Measurements from ENCODE around the gene DPP3. TPM values are rescaled to one million over a fixed set of nuclear protein-coding genes. Genes with fewer than 3 reads are reported as not detected.

Gene DPP3
- total RNA-seq, 1 donor from 2014 or later, result 32.7 TPM

- DNase-seq (no peak), ATAC-seq (no peak)
- intact Hi-C loops (cut with DNase I), result no loop called here
- Histone ChIP-seq H3K27ac (peak overlapping the region; percentile 44), H3K9me3 (no peaks in the 10 kb centered on the region), H3K4me1 (peaks cover 15% of the 10 kb centered on the region), H3K4me3 (peak overlapping the region; percentile 97), H3K36me3 (peaks cover 25% of the 10 kb centered on the region), H3K27me3 (ENCODE audit: low read depth) (no peaks in the 10 kb centered on the region)
- TF ChIP-seq, protein P1, sequence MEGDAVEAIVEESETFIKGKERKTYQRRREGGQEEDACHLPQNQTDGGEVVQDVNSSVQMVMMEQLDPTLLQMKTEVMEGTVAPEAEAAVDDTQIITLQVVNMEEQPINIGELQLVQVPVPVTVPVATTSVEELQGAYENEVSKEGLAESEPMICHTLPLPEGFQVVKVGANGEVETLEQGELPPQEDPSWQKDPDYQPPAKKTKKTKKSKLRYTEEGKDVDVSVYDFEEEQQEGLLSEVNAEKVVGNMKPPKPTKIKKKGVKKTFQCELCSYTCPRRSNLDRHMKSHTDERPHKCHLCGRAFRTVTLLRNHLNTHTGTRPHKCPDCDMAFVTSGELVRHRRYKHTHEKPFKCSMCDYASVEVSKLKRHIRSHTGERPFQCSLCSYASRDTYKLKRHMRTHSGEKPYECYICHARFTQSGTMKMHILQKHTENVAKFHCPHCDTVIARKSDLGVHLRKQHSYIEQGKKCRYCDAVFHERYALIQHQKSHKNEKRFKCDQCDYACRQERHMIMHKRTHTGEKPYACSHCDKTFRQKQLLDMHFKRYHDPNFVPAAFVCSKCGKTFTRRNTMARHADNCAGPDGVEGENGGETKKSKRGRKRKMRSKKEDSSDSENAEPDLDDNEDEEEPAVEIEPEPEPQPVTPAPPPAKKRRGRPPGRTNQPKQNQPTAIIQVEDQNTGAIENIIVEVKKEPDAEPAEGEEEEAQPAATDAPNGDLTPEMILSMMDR (IDR thresholded peaks at IDR 0.05), result no peak
Observed at GRCh38 chr11:66510990-66511339, 30.7 kb downstream of the DPP3 start.

DNA sequence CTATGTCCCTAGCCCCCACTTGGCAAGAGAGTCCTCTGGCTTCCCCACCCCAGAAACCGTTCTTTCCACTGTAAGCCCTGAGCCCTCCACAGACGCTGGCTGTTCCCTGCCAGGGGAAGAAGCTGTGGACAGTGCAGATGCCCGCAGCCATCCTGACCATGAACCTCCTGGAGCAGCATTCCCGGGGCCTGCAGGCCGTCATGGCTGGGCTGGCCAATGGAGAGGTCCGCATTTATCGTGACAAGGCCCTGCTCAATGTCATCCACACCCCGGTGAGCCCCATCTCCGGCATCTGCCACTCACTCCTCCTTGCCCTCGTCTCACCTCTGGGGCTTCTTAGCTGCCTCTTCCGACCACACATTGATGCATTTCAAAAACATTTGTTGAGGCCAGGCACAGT lies 43.4 kb downstream of the DPP3 start:
- Histone ChIP-seq H3K27me3 (ENCODE audit: low read depth) (no peaks in the 10 kb centered on the region), H3K27ac (no peak overlapping the region), H3K9me3 (no peaks in the 10 kb centered on the region), H3K36me3 (peaks cover 81% of the 10 kb centered on the region), H3K4me1 (no peaks in the 10 kb centered on the region), H3K4me3 (no peak overlapping the region)
- ATAC-seq, result peak in 1 of 2 donors; percentile 29
- intact Hi-C loops (cut with DNase I), result no loop called here
- TF ChIP-seq, protein P1 (IDR thresholded peaks at IDR 0.05), result no peak
- DNase-seq, result no peak

DNA sequence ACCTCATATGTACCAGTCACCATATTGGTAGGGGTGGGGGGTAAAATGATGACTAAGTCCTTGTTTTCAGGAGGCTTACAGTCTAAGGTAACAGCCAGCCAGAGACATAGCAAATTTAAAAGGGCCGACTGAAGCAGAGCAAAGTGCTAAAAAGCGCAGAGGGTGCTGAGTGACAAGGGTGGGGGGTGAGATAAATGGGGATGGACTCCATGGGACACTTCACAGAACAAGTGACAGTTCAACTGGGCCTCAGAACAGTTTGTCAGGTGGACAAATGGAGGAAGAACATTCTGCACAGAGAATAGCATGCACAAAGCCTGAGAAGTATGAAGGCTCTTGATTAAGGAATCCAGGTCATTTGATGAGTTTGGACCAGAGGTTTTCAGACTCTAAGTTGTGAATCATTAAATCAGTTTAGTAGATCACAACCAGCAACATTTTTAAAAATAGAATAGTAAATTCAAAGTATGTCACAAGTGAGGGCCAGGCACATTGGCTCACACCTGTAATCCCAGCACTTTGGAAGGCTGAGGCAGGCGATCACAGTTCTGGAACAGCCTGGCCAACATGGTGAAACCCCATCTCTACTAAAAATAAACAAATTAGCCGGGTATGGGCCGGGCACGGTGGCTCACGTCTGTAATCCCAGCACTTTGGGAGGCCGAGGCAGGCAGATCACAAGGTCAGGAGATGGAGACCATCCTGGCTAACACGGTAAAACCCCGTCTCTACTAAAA lies 44.2 kb downstream of the DPP3 start:
- ATAC-seq (no peak), DNase-seq (no peak)
- intact Hi-C loops (cut with DNase I), result no loop called here
- no peaks in the 10 kb centered on the region for H3K9me3 ChIP-seq
- no peaks in the 10 kb centered on the region for H3K4me1 ChIP-seq
- H3K4me3 ChIP-seq, result no peak overlapping the region
- no peak overlapping the region for H3K27ac ChIP-seq
- TF ChIP-seq, protein P1 (IDR thresholded peaks at IDR 0.05), result no peak
- peaks cover 74% of the 10 kb centered on the region for H3K36me3 ChIP-seq
- H3K27me3 ChIP-seq (ENCODE audit: low read depth), result no peaks in the 10 kb centered on the region

GRCh38 chr11:66529069-66529468 lies 48.8 kb downstream of the DPP3 start:
- H3K9me3 ChIP-seq, result no peaks in the 10 kb centered on the region
- H3K27me3 ChIP-seq (ENCODE audit: low read depth), result no peaks in the 10 kb centered on the region
- no peak overlapping the region for H3K27ac ChIP-seq
- H3K4me3 ChIP-seq, result no peak overlapping the region
- no peaks in the 10 kb centered on the region for H3K4me1 ChIP-seq
- TF ChIP-seq, protein P1 (IDR thresholded peaks at IDR 0.05), result no peak
- intact Hi-C loops (cut with DNase I), result no loop called here
- ATAC-seq, result no peak
- no peak for DNase-seq
- peaks cover 55% of the 10 kb centered on the region for H3K36me3 ChIP-seq

DNA sequence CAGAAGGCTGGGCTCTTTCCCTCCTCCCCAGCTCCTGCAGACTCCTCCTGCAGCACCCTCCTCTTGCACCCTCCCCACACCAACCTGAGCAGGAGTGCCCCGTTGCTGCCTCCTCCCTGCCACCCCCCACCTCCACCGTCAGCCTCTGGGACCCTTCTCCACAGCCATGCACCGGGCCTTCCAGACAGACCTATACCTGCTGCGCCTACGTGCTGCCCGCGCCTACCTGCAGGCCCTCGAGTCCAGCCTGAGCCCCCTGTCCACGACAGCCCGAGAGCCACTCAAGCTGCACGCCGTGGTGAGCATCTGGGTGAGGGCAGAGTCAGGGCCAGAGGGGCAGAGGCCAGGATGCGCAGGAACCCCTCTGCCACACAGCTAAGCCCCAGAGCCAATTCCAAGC lies 49.4 kb downstream of the DPP3 start:
- DNase-seq (no peak), ATAC-seq (peak in 1 of 2 donors; percentile 12)
- H3K36me3 ChIP-seq, result peaks cover 56% of the 10 kb centered on the region
- H3K4me1 ChIP-seq, result no peaks in the 10 kb centered on the region
- no peaks in the 10 kb centered on the region for H3K9me3 ChIP-seq
- H3K27ac ChIP-seq, result no peak overlapping the region
- intact Hi-C loops (cut with DNase I), result no loop called here
- TF ChIP-seq, protein P1 (IDR thresholded peaks at IDR 0.05), result no peak
- H3K4me3 ChIP-seq, result no peak overlapping the region
- H3K27me3 ChIP-seq (ENCODE audit: low read depth), result no peaks in the 10 kb centered on the region
